OCI-LY1 (cell line): Measurements from ENCODE around the gene CRIM1.

Experiments
- EZH2 ChIP-seq: fragments of 200-600 bp; sonication (generic), shearing (Covaris generic); IDR thresholded peaks from 2 replicates; pipeline ENCODE4 v1.8.0; 2017; ENCODE audit warnings: borderline replicate concordance, mixed run types, mild to moderate bottlenecking, antibody characterized with exemption, low read length, moderate library complexity, mixed read lengths
- TF ChIP-seq, protein P1 (sequence below): fragments of 200-600 bp; sonication (generic), shearing (Covaris generic); IDR thresholded peaks from 2 replicates; pipeline ENCODE4 v1.5.1; 2017; ENCODE audit warnings: mild to moderate bottlenecking, antibody characterized with exemption, low read length, moderate library complexity, mixed read lengths

DNA sequence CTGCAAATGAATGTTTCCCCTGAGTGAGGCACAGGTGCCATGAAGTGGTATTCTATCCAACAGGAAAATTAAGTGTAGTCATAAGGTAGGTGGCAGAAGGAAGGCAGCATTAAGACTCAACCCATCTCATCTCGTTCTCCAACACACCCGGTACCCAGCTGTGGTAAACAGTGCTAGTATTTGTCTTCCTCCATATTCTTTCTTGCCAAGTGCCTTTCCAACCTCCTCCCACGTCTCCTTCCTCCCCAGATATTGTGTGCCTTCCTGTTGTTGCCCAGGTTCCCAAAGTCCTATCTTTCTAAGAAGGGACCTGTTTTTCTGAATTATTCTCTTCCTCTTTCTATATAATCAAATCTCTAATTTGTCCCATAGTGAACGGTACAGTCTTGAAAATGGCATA lies 83.5 kb downstream of the CRIM1 start:
- TF ChIP-seq, protein P1, sequence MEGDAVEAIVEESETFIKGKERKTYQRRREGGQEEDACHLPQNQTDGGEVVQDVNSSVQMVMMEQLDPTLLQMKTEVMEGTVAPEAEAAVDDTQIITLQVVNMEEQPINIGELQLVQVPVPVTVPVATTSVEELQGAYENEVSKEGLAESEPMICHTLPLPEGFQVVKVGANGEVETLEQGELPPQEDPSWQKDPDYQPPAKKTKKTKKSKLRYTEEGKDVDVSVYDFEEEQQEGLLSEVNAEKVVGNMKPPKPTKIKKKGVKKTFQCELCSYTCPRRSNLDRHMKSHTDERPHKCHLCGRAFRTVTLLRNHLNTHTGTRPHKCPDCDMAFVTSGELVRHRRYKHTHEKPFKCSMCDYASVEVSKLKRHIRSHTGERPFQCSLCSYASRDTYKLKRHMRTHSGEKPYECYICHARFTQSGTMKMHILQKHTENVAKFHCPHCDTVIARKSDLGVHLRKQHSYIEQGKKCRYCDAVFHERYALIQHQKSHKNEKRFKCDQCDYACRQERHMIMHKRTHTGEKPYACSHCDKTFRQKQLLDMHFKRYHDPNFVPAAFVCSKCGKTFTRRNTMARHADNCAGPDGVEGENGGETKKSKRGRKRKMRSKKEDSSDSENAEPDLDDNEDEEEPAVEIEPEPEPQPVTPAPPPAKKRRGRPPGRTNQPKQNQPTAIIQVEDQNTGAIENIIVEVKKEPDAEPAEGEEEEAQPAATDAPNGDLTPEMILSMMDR, result no peak
- TF ChIP-seq EZH2, result no peak
